Measurements from ENCODE around the gene MLKL. TPM values are rescaled to one million over a fixed set of nuclear protein-coding genes. Genes with fewer than 3 reads are reported as not detected.

Gene MLKL
- polyA plus RNA-seq, 1 donor (not counting 4 experiments of a cell fraction or from before 2014, with no cell fraction given): 12.5 TPM

GRCh38 chr16:74727903-74728302, 27.2 kb upstream of the MLKL start:
- dilution Hi-C loops (cut with MboI; ENCODE audit: extremely low pct_ligation_motif_present, low sequenced_read_pairs): no loop called here
- DNase-seq (ENCODE audit: low read depth, low spot score) (no peak), FAIRE-seq (no peak)
- TF ChIP-seq CTCF (optimal IDR thresholded peaks at IDR 0.05 in 1 of 3, IDR thresholded peaks at IDR 0.05 in 1 of 3, conservative IDR thresholded peaks at IDR 0.05 in 1 of 3; ENCODE audit: extremely low read depth in 1 of 3, insufficient read depth in 2 of 3, low read length in 3 of 3) (no peak), EZH2 (IDR thresholded peaks at IDR 0.05; ENCODE audit: low read length) (no peak)
- H3K36me3 ChIP-seq (ENCODE audit: control insufficient read depth in 2 of 2, extremely low read depth in 1 of 2, insufficient read depth in 2 of 2, low read length in 2 of 2): no peaks in the 10 kb centered on the region
- no peaks in the 10 kb centered on the region for H3K79me2 ChIP-seq (ENCODE audit: control insufficient read depth, insufficient read depth, low read length)
- H3K9ac ChIP-seq (ENCODE audit: control insufficient read depth, extremely low read depth, insufficient read depth, low read length): no peak overlapping the region
- H3K27ac ChIP-seq (ENCODE audit: control insufficient read depth, insufficient read depth, low read length): no peak overlapping the region
- H3K4me1 ChIP-seq (ENCODE audit: control insufficient read depth, extremely low read depth, insufficient read depth, low read length): peaks cover 18% of the 10 kb centered on the region
- no peaks in the 10 kb centered on the region for H4K20me1 ChIP-seq (ENCODE audit: control insufficient read depth, extremely low read depth, insufficient read depth, low read length)
- no peak overlapping the region for H3K4me3 ChIP-seq (ENCODE audit: control insufficient read depth in 2 of 3, extremely low read depth in 1 of 3, insufficient read depth in 2 of 3, low read depth in 1 of 3, low read length in 3 of 3)
- no peaks in the 10 kb centered on the region for H3K27me3 ChIP-seq (ENCODE audit: control insufficient read depth, extremely low read depth, insufficient read depth, low read length)
- H3K9me1 ChIP-seq (ENCODE audit: control insufficient read depth, extremely low read depth, insufficient read depth, low read length): no peaks in the 10 kb centered on the region
- H3K4me2 ChIP-seq (ENCODE audit: control insufficient read depth, extremely low read depth, insufficient read depth, low read depth, low read length): no peak overlapping the region
- H2AFZ ChIP-seq (ENCODE audit: control insufficient read depth, low read length): no peak overlapping the region
- peaks cover 2% of the 10 kb centered on the region for H3K9me3 ChIP-seq (ENCODE audit: control insufficient read depth, low read depth, low read length)

DNA sequence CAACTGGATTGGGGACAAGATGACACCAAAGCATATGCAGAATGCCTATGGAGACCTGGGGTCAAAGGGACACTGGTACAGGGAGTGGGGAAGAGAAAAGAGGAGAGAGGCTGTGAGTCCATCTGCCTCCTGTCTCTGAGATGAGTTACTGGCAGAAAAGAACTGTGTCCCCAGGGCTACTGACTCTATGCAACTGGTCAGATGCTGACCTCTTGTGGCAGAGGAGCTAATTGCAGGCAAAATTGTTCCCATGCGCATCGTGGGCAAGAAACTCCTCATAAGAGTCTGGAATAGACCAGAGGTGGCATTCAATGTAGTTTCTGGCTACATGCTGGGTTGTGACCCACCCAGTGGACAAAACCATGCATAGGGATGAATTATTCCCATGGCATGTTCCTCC, 26.1 kb upstream of the MLKL start:
- Histone ChIP-seq H3K4me2 (ENCODE audit: control insufficient read depth, extremely low read depth, insufficient read depth, low read depth, low read length) (no peak overlapping the region), H3K9me1 (ENCODE audit: control insufficient read depth, extremely low read depth, insufficient read depth, low read length) (no peaks in the 10 kb centered on the region), H3K27ac (ENCODE audit: control insufficient read depth, insufficient read depth, low read length) (no peak overlapping the region), H3K79me2 (ENCODE audit: control insufficient read depth, insufficient read depth, low read length) (no peaks in the 10 kb centered on the region), H3K27me3 (ENCODE audit: control insufficient read depth, extremely low read depth, insufficient read depth, low read length) (no peaks in the 10 kb centered on the region), H3K9ac (ENCODE audit: control insufficient read depth, extremely low read depth, insufficient read depth, low read length) (no peak overlapping the region), H4K20me1 (ENCODE audit: control insufficient read depth, extremely low read depth, insufficient read depth, low read length) (no peaks in the 10 kb centered on the region), H3K9me3 (ENCODE audit: control insufficient read depth, low read depth, low read length) (peaks cover 2% of the 10 kb centered on the region), H3K4me1 (ENCODE audit: control insufficient read depth, extremely low read depth, insufficient read depth, low read length) (peaks cover 18% of the 10 kb centered on the region), H3K36me3 (ENCODE audit: control insufficient read depth in 2 of 2, extremely low read depth in 1 of 2, insufficient read depth in 2 of 2, low read length in 2 of 2) (no peaks in the 10 kb centered on the region), H3K4me3 (ENCODE audit: control insufficient read depth in 2 of 3, extremely low read depth in 1 of 3, insufficient read depth in 2 of 3, low read depth in 1 of 3, low read length in 3 of 3) (no peak overlapping the region), H2AFZ (ENCODE audit: control insufficient read depth, low read length) (no peak overlapping the region)
- dilution Hi-C loops (cut with MboI; ENCODE audit: extremely low pct_ligation_motif_present, low sequenced_read_pairs): no loop called here
- FAIRE-seq (no peak), DNase-seq (ENCODE audit: low read depth, low spot score) (no peak)
- TF ChIP-seq EZH2 (IDR thresholded peaks at IDR 0.05; ENCODE audit: low read length) (no peak), CTCF (optimal IDR thresholded peaks at IDR 0.05 in 1 of 3, IDR thresholded peaks at IDR 0.05 in 1 of 3, conservative IDR thresholded peaks at IDR 0.05 in 1 of 3; ENCODE audit: extremely low read depth in 1 of 3, insufficient read depth in 2 of 3, low read length in 3 of 3) (peak; percentile 67 to 70 (median 68))

All from keratinocyte (primary cell).